NCI-H748 treated with DMSO at 0.1 percent for 48 hours (cell line): ENCODE data around the gene ANXA11.
A peak's percentile ranks its signal among the peaks of the same experiment; 100 is the strongest.
"Not testable (repeated sequence)": the region's sequence is repeated elsewhere in the genome, so short reads cannot be mapped to it uniquely, and the experiment has no call there.

Experiments
- DNase-seq: peaks from one replicate; lab custom pipeline; 2025; lab: John Stamatoyannopoulos, UW

Gene ANXA11

DNA sequence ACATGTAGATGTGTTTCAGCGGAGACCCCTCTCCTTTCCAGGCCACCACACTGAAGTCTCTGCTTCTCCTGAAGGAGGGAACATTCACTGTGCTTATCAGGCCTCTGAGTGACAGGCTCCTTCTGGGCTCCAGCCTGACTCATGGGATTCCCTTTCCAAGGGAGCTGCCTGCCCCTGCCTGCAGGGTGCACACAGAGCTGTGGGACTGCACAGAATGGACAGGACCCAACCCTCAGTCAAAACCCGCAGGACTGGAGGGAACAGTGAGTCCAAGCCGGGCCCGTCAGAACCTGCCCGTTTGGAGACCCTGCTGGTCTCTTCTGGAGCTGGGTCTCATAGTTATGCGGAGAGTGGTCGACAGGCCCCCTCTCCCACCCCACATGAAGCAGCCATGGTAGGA lies 40.2 kb downstream of the ANXA11 start:
- no peak for DNase-seq

DNA sequence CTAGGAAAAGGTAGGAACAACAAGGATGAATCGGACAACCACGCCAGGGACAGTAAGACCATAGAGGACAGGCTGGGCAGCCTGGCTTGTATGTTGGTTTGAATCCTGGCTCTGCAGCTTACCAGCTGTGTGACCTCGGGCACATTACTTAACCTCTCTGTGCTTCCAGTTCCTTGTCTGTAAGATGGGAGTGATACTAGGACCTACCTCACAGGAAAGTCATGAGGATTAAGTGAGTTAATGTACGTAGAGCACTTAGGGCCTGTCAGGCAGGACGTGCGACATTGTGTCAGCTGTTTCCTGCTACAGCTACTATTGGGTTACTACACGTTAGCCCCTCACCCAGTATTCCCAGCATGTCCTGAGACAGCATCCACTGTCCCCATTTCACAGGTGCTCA lies 40.7 kb downstream of the ANXA11 start:
- no peak for DNase-seq

DNA sequence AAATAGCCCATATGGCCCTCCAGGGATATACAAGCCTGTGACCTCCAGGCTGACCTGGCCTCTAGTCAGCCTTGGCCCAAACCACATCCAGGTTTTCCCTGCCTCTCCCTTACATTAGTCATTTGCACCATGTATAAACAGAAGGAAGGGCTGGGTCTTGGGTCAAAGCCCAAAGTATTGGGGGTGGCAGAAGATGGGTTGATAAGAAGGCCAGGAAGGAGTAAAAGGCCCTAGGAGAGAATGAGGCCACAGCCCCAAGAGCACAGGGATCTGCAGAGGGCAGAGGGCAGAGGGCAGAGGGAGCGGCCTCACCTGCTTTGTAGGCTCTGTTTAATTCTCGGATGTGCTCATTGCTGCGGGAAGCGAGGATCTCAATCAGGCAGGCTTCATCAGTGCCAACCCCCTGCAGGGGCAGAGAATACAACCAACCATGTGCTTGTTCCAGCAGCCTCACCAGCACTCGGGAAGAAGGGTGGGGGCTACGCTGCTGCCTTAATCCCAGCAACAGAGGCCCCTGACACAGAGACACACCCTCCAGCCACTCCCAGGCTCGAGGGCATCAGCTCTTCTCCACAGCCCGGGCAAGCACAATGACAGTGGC lies 41.5 kb downstream of the ANXA11 start:
- DNase-seq: peak; percentile 35

DNA sequence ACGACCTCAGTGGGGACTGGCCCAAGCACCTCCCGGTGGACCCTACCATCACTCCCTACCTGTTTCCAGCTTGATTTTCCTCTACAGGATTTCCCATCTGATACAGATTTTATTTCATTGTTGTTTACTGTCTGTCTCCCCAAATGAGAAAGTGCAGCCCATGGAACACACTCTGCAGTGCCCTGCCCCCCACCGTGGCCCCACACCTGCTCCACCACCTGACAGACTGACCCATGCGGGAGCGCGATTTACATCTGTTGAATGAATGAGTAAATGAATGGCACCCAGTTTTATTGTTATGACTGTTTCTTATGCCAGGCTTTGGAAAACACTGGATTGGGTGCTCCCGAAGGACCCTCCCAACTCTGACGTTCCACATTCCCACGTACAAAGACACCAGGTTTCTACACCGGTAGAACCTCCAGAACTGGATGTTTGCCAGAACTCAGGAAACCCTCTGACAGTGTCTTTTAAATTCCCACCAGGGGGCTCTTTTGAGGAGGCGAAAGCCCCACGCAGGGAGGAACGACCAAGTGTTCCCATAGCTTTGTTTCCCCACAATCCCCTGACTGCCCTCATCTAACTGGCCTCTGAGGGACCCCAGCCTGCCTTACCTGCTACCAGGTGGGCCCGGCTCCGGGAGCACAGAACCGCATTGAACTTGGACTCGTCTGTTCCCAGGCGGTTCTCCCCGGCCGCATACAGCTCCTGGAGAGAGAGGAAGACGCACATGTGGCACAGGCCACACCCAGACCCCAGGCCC lies 43.8 kb downstream of the ANXA11 start:
- no peak for DNase-seq

DNA sequence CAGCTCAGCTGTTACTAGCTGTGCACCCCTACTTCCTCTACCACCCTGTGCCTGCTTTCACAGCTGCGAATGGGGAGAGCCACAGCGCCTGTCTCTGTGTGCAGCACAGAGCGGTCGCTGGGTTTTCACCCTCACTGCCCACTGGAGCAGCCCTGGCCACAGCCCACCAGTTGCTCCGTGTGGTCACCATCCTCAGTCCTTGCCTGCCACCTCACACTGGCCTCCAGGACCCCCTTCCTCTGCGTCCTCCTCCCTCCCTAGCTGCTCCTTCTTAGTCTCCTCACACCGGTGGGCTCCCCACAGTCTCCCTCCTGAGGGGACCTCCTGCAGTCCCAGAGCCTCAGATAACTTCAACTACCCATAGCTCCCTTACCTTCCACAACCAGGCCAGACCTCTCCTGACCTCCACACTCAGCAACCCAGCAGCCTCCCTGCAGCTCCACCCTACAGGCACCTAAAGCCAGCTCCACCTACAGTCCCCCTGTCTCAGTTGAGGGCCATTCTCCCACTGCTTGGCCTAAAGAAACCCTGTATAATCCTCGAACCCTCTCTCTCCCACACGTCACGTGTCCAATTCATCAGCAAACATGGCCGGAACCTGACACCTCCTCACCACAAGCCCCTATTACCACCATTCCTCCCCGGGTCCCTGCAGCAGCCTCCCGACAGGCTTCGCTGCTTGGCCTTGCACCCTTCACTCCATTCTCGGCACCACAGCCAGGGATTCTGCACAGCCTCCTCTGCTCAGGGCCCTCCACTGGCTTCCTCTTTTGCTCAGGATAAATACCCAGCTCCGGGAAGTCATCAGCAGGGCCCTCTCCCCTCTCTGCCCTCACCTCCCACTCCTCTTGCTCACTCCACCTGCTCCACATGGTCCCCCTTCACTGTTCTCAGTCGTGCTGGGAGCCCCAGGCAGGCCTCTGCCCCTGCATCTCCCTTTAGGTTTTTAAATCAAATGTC lies 44.7 kb downstream of the ANXA11 start:
- DNase-seq: no peak

DNA sequence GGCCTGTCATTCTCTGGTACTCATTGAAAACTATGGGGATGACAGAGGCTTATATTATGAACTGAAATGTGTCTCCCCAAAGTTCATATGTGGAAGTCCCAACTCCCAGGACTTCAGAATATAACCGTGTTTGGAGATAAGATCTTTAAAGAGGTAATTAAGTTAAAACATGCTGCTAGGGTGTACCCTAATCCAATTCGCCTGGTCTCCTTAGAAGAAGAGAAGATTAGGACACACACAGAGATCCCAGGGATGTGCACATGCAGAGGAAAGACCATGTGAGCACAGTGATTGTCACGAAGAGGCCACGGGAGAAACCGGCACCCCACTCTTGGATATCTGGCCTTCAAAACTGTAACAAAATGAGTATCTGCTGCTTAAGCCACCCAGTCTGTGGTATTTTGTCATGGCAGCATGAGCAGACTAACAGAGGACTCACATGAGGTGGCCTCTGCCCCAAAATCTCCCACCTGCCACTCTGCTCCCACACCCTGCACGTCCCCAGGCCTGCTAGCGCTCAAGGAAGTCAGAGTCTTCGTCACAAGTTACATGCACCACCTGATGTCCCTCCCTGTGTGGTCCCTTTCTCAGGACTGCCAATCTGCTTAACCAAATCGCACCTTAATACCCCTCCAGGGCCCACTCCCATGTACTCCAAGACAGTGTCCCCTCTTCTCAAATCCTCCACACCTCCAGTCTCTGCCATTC lies 46.0 kb downstream of the ANXA11 start:
- DNase-seq: no peak

DNA sequence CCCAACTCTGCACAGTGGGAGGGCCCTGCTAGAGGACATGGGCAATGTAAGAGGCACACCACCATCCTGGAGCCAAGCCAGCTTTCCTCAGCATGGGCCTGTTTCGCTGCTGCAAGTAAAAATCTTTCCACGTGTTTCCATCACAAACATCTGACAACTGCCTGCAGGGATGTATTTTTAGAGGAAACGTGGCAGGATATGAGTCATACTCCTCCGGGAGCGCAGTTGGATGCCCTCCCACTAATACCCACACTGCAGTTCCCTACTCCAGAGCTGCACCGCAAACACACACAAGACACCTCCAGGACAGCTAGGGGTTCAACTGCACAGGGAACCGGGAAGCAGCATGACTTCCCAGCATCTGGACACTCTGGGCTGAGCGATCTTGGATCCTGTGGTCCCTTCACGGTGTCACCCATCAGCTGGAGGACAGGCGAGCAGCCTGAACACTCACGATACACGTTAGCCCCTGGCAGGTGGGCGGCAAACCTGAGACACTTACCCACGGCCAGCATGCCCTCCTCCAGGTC lies 46.7 kb downstream of the ANXA11 start:
- no peak for DNase-seq

DNA sequence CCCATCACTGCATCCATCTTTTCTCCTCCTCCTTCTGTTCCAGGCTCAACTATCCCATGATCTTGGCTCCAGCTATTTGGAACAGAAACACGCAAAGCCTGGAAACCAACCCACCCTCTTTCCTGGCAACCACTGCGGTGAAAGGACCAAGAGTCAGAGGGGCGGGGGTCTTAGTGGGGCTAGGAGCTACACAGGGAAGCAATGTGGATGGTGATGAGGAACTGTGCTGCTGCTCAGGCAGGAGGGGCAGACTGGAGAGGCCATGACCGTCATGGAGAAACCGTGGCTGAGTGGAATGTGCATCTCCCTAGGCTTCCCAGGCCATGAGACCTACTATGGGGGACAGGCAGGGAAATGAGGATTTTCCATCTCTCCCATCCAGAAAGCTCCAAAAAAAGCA lies 47.2 kb downstream of the ANXA11 start:
- DNase-seq: no peak

DNA sequence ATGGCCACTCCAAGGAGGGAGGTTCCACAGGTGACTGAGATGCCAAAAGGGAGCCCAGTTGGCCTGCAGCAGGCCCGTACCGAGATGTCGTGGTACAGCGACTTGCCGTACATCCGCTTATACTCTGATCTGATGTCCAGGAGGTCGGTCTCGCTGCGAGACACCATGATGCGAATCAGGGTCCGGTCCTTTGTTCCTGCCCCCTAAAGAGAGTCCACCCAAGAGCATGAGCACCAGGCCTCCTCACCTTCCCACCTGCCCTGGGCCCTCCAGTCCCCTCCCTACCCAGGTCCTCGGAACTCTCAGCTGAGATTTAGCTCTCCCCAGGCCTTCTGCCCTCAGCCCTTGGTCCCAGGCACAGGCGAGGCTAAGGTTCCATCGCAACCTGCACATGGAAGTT lies 47.8 kb downstream of the ANXA11 start:
- DNase-seq: no peak

DNA sequence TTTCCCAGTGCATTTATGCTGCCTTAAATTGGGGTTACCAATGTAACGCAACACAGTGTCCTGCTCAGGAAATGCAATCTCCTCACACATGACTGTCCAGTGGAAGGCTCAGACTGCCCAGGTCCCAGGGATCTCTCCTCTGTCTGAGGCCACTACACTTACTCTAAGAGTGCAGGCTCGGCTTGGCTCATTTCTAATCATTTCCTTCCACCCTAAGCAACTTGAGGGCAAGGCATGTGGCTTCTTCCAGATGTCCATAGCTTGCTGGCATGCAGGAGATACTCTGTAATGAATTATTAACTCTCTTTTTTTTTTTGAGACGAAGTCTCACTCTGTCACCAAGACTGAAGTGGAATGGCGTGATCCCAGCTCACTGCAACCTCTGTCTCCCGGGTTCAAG lies 49.1 kb downstream of the ANXA11 start:
- no peak for DNase-seq

DNA sequence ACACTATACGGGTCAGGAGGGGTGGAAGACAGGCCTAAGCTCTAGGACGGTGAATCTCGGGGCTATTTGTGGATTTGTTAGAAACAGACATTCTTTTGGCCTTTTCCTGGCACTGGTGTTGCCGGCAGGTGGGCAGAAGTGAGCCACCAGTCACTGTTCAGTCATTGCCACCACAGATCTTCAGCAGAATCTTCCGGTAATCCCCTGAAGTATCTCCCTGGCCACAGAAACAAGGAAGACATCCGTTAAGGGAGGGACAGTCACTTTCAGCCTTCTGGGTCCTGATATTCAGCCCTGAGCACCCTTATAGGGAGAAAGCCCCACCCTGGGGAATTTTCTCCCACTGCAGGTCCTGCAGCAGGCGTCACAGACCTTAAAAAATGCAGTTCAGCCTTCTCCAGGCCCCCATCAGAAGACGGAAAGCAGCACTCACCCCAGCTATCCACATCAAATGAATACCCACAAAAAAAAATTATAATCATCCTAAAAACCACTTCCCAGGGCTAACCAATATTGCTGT lies 49.6 kb downstream of the ANXA11 start:
- DNase-seq: no peak

DNA sequence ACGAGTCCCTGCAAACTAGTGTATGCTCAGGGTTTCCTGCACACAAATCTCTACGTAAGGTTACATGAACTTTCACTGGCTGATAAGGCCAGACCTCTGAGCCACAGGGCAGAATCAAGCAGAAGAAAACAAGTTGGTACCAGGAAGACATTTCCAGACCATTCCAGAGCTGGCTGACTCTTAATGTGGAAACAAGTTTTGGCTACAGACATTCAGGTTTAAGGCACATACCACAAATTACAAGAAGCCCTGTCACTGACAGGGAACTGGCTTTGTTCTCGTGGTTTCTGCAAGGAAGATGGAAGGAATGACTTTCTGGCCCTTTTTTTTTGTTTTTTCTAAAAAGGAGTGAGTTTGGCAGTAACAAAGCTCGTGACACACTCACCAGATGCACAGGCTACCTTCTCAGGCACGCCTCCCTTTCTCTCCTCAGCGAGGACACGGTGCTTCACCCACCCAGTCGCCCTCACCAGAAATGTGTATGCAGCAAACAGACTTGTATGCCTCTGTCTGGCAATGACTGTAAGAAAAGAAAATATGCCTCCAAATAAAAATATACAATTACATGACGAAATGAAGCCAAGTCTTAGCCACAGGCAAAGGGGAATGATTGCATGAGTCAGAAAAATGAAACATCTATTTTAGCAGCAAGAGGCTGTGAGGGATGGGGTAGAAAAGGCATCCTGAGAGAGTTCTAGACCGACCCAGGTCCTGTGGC lies 50.2 kb downstream of the ANXA11 start:
- DNase-seq: no peak

DNA sequence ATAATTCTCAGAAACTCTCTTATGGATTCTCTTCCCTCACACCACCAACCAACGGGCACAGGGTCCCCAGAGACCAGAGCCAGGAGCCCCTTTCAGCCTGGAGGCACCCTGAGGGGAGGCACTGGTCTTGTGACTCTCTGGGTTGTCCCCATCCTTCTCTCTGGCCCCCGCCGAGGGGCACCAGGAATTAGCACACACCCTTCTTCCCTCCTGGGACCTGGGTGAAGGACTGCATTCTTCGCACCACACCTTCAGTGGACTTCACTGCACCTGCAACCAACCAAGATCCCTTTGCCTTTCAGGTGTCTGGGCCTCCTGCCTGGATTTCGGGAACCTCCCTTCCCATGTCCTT lies 50.7 kb downstream of the ANXA11 start:
- DNase-seq: no peak

DNA sequence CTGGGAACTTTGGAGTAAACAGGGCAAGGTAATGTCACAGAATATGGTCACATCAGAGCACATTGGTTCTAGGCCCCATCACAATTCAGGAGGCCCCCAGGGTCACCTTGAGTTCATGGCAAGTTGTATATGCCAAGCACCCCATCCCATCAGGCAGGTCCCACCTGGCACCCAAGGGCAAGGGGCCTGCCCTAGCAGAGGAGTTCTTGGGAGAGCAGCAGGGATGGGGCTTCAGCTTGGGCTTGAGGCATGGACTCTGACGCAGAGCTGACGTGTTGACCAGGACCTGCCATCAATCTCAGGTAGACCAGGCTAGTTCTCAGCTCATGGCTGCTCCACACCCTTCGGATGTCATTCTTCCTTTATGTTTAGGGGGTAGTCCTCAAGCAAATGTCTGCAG lies 51.9 kb downstream of the ANXA11 start:
- no peak for DNase-seq

DNA sequence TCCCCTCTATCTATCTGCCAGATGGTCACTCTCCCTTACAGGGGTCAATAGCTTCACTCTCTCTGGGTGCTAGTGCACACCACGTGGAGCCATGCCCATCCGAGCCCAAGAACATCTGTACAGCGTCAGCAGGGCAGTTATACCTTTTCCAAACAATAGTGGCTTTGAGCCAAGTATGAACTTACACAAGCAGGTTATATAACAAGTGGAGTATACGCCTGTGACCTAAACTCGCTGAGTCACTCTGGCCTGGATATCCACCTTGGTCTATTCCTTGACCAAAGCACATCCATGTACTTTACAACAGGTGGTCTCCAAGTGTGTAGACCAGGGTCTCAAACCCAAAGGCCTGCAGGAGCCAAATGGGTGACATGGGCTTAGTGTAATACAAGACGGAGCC lies 52.5 kb downstream of the ANXA11 start:
- DNase-seq: no peak

DNA sequence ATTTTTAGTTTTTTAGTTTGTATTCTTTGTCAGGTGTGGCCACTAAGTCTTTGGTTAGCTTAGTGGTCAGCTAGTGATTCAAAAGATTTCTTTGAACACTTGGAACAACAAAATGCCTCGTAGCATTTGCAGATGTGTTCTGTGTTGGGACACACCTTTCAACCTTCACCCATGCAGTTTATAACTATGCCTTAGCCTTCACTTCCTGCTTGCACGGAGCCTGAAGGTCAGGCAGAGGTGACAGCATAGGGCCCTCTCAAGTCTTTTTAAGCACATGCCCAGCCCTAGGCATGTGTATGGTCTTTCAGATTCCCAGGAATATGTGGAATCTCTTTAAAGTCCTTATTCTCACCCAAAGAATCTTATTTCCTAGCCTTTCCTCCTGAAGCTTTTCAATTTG lies 55.2 kb downstream of the ANXA11 start:
- DNase-seq: no peak

DNA sequence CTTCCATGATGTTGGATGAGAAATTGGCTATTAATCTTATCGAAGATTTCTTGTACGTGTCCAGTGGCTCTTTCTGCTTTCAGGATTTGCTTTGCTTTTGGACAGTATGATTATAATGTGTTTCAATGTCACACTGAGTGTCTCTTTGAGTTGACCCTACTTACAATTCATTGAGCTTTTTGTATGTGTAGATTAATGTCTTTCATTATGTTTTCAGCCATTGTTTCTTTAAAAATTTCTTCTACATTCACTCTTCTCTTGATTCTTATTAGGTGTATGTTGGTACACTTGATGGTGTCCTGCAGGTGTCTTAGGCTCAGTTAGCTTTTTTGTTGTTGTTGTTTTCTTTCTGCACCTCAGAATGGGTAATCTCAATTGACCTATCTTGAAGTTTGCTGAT lies 56.2 kb downstream of the ANXA11 start:
- DNase-seq: no peak

DNA sequence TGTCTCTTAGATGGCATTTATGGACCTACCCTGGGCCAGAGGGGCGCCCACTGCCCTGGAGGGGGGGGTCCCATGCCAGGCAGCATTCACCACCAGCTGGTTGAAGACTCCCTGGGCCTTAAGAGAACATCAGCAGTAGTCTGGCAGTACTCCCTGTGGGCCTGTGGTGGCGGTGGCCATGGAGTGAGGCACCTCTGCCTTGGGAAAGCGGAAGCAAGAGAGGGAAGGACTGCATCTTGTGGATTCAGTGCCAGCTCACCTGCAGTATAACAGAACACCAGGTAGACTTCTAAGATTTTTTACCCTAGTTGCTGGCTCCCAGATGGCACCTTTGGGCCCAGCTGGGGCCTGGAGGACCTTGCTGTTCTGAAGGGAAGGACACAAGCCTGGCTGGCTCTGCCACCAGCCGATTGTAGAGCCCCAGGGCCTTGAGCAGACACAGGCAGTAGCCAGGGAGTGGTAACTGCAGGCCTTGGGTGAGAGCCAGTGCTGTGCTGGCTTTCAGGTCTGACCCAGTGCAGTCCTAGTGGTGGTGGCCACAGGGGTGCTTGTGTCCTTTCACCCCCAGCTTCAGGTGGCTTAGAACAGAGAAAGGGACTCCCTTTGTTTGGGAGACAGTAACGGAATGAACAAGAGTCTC lies 57.1 kb downstream of the ANXA11 start:
- no peak for DNase-seq

DNA sequence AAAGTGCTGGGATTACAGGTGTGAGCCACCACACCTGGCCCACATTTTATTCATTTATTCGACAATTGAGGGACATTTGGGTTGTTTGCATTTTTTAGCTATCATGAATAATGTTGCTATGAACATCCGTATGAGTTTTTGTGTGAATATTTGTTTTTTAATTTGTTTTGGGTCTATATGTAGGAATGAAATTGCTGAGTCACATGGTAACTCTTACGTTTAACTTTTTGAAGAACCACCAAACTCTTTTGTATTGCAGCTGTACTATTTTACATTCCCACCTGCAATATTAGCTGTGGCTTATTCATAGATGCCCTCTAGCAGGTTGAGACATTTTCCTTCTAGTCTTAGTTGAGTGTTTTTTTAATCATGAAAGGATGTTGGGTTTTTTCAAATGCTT lies 58.4 kb downstream of the ANXA11 start:
- no peak for DNase-seq

DNA sequence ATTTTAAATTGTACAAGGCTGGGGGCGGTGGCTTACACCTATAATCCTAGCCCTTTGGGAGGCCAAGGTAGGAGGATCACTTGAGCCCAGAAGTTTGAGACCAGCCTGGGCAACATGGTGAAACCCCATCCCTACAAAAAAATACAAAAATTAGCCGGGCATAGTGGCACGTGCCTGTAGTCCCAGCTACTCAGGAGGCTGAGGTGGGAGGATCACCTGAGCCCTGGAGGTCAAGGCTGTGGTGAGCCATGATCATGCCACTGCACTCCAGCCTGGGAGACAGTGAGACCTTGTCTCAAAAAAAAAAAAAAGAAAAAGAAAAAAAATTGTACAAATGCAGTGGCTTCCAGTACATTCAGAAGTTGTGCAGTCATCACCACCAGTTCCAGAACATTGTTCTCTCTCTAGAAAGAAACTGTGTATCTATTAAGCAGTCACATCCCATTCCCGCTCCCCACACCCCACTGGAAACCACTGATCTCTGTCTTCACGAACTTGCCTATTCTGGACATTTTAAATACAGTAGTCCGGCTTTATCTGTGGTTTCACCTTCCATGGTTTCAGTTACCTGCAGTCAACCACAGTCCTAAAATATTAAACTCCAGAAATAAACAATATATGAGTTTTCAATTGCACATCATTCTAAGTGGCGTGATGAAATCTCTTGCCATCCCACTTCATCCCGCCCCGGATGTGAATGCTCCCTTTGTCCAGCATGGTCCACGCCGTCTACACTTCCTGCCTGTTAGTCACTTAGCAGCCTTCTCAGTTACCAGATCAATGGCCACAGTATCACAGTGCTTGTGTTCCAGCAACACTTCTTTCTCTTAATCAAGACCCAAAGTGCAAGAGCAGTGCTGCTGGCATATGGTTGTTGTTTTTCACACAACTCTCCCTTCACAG lies 59.7 kb downstream of the ANXA11 start:
- not testable (repeated sequence) for DNase-seq
